ENCODE measurements around the gene FDPS.
"Not testable (repeated sequence)": the region's sequence is repeated elsewhere in the genome, so short reads cannot be mapped to it uniquely, and the experiment has no call there.

FDPS gene

GRCh38 chr1:155286544-155286943 is 22.1 kb upstream of the FDPS start:
- DNase-seq, result no peak

- DNase-seq, result no peak
Measured at GRCh38 chr1:155287987-155288543, 20.6 kb upstream of the FDPS start.

DNA sequence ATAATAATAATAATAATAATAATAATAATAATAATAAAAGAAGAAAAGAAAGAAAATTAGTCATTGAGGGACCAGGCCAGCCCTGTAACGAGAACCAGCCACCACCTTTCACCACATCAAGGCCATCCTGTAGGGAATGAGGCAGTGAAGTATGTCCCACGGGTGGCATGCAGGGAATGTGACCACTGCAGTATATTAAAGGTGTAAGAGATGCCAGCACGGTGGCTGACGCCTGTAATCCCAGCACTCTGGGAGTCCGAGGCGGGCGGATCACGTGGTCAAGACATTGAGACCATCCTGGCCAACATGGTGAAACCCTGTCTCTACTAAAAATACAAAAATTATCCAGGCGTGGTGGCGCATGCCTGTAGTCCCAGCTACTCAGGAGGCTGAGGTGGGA is 17.7 kb upstream of the FDPS start:
- DNase-seq, result not testable (repeated sequence)

DNA sequence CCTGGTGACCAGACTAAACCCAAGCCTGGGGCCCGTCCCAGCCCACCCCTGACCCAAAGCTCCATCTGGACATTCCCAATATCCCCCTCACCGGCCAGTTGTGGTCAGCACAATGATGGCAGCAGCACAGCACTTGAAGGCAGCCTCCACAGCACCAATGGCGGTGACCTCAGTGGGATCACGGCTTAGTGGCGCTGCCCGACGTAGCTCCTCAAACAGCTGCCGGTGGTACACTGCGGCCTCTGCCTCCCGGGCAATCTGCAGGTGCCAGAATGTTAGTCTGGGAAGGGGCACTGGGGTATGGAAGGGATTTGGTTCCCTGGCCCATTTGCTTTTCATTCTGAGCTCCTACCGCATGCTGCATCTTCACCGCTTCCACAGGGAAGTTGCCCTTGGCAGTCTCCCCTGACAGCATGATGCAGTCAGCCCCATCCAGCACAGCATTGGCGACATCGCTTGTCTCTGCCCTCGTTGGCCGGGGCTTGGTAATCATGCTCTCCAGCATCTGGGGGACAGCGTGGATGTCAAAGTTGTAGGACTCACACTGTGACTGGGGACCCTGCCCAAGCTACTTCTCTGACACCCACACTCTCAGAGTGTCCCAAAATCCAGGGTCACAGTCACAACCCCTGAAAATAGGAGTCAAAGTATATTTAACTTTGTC is 15.4 kb upstream of the FDPS start:
- no peak for DNase-seq

GRCh38 chr1:155294520-155295182 is 14.0 kb upstream of the FDPS start:
- no peak for DNase-seq

- DNase-seq, result no peak
Measured at GRCh38 chr1:155295183-155295941, 13.3 kb upstream of the FDPS start.

DNA sequence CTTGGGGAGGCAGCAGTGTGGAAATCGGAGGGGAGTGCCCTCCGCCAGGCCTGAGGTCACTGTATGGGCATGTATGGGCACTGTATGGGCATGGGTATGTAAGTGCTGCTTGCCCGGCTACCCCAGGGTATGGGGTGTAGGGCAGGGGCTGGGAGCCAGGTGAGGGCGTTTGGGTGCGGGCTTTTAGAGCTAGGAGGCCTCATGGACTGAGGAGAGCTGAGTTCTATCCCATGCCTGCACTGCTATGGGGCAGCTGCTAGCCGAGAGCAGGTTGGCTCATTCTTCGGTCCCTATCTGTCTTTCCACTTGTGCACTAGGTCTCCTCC is 12.8 kb upstream of the FDPS start:
- no peak for DNase-seq

DNA sequence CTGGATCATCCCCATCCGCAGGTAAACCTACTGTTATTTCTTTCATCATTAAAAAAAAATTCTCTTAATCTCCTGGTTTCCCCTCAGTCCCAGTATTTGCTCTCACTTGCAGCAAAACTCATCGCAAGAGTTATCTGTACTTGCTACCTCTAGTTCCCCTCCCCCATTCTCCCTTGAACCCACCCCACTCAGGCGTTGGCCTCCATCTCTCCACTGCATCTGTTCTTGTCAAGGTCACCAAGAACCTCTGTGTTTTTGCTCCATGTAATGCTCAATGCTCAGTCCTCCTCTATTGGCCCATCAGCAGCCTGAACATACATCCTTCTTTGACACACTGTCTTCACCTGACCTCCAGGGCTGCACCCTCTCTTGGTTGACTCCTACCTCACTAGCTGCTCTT is 12.0 kb upstream of the FDPS start:
- DNase-seq, result no peak

DNA sequence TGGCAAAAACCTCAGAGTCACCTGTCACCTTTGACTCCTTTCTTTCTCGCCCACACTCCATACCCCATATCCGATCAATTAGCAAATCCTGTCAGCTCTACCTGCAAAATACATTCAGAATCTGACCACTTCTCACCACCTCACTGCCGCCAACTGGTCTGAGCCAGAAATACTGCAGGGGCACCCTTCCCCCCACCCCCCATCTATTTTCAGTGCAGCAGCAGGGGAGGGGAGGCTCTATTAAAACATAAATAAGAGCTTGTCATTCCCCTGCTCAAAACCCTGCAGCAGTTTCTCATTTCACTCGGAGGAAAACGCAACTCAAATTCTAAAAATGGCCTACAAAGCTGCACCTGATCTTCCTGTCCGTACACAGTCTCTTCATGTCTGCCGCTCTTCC is 11.3 kb upstream of the FDPS start:
- no peak for DNase-seq

- no peak for DNase-seq
Measured at GRCh38 chr1:155300024-155300423, 8.6 kb upstream of the FDPS start.

GRCh38 chr1:155300553-155301329 is 7.9 kb upstream of the FDPS start:
- no peak for DNase-seq

DNA sequence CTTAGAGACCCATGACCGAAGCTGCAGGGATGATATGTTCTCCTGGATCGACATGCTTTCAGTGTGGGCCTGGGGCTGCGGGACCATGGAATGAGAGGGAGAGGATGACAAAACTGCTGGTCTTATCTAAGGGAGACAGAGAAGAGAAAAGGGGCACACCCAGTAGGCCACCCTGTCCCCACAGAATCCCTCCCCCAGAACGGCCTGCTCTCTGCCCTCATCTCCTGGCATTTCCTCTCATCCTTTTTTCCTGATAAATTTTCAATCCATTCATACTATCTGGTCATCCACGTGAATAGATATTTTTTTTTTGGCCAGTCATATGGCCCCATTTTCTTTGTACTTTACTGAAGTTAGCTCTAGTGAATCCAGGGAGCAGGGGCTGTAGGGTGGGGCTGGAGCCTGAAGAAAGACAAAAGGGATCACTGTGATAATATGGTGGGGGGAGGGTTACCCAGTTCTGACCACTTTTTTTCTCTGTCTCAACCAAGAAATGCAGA is 7.3 kb upstream of the FDPS start, which contains the start of gene PKLR:
Gene PKLR, minus strand, starts transcription at position 97 of the 500 bp plus-strand sequence. Its CDS starts 43 bp downstream, at position 54.
- DNase-seq, result no peak

- DNase-seq, result no peak
Measured at GRCh38 chr1:155304558-155305063, 4.1 kb upstream of the FDPS start.

DNA sequence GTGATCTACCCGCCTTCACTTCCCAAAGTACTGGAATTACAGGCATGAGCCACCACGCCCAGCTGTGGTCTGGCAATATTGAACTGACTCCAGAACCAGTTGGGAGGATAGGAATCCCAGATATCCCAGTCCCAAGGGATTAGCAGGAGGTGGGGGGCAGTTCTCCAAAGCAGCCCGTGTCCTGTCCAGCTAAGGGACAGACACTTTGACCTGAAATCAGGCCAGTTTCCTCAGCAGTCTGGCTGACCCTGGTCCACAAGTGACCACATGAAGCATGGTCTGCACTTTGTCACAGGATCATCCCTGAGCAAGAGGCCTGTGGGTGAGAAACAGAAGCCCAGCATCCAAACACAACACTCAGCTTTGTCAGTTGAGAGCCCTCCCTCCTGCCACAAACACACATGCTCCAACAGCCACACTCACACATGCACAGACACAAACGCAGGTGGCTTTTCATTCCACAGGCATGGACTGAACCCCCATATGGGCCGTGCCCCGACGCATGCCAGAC is 2.7 kb upstream of the FDPS start:
- DNase-seq, result no peak

- DNase-seq, result peak; percentile 32
Measured at GRCh38 chr1:155307247-155307740, 1.4 kb upstream of the FDPS start.

DNA sequence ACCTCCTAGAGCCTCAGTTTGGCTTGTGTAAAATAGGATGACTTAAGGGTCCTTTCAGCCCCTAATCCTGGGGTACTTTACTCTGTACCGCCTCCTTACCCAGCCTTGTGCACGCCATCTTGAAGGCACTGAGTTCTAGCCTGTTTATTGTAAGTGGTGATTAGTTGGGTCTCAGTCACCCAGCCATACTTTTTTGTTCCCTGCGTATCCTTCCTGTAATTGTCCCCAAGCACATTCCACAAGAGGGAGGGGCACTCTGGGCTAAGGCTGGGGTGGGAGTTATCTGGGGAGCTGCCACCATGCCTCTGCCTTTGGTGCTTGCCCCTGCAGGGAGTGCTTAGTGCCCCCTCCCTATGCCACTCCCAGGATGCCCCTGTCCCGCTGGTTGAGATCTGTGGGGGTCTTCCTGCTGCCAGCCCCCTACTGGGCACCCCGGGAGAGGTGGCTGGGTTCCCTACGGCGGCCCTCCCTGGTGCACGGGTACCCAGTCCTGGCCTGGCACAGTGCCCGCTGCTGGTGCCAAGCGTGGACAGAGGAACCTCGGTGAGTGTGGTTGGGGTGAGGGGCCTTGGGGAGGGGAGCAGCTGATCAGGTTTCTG is 856 bp downstream of the FDPS start:
- DNase-seq, result no peak

GRCh38 chr1:155313261-155313660 is 4.6 kb downstream of the FDPS start:
- DNase-seq, result no peak

DNA sequence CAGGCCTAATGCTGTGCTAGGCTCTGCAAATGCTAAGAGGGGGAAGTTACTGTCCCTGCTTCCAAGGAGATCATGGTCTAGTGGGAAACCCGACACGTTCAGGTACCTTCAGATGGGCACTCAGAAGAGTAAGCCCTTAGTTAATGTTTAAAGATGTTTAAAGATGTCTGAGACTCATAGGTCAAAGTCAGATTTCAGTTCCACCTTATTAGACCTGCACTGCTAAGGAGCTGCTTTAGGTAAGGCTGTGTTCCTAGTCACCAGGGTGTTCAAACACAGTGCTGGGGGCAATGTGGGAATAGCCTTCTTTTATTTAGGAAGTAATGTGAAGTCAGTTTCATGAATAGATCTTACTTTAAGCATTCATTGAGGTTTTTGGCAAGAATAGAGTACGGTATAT is 8.3 kb downstream of the FDPS start:
- DNase-seq, result no peak

GRCh38 chr1:155318082-155318481 is 9.4 kb downstream of the FDPS start:
- no peak for DNase-seq

- DNase-seq, result no peak
Measured at GRCh38 chr1:155319536-155319935, 10.9 kb downstream of the FDPS start.

GRCh38 chr1:155320252-155320651 is 11.6 kb downstream of the FDPS start:
- DNase-seq, result no peak
